Measurements from ENCODE around the gene ITPR2.
"Not testable (repeated sequence)": the region's sequence is repeated elsewhere in the genome, so short reads cannot be mapped to it uniquely, and the experiment has no call there.

ITPR2 gene
- 232 to 250 reads per million in 2 donors for total RNA-seq

DNA sequence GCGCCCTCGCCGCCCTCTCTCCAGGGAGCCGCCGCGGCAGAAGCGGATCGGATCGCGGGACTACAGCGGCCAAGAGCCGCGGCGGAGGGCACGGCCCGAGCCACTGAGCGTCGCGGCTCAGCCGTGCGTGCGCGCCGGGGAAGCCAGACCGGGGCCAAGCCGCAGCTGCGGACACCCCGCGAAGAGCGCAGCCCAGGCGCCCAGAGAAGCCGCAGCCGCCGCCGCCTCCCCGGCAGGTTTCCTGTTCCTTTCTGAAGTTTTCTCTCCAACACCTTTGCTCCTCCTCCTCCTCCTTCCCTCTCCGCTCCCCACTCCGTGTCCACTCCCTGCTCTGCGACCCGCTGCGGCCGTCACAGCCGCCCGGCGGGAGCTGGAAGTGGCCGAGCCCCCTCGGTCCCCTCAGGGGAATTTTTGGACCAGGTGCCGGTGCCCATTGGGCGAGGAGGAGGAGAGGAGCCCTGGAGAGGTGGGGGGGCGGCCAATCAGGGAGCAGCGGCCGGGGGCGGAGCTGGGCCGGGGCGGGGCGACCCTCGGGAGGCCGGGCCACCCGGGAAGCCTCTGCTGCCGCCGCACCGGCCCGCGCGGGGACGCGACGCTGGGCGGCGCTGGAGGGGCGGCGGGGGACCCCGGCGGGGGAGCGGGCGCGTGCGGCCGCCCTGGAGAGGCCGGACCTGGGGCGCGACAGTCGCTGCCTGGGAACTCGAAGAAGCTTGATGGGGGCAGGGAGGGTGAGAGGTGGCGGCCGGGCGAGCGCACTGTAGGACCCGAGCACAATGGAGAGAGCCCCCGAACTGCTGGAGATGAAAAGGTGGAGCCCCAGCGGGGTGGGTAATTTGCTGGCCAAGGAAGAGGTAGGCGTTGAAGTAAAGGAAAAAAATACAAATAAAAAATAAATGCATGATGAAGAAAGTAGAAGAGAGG, at the start of gene ITPR2:
Gene ITPR2 (minus strand): TSS at position 373 of the 921 bp plus-strand sequence. CDS start 413 bp downstream, outside the sequence.
- peak; percentile 87 for DNase-seq

DNA sequence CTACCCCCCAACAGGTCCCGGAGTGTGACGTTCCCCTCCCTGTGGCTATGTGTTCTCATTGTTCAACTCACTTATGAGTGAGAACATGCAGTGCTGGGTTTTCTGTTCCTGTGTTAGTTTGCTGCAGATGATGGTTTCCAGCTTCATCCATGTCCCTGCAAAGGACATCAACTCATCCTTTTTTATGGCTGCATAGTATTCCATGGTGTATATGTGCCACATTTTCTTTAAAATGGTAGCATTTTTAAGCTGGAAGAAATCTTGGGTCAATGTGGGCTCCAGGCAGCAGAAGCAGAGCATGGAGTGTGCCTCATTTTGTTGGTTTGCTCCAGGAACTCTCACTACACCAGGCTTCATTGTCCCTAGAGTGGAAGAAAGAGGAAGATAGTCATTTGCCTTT, 47.6 kb upstream of the ITPR2 start:
- DNase-seq: no peak

DNA sequence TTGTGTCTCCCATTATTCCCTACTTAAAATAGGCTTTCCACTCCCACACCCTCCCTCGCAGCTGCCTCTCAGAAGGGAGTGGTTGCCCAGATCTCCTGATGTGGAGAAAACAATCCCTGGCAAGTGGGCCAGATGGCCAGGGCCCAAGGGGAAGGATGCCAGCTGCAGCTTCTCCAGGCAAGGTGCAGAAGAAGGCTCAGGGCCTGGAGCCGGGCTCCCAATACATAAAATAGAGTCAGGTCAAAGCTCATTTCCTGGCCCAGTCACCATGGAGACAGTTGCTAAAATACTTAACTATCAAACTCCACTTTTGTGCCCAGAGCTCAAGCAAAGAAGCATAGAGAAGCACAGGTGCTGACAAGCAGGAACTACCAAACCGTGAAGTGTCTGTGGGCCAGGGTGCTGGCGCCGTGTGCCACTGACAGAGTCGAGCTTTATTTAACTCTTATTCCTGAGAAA, 45.7 kb upstream of the ITPR2 start:
- no peak for DNase-seq

DNA sequence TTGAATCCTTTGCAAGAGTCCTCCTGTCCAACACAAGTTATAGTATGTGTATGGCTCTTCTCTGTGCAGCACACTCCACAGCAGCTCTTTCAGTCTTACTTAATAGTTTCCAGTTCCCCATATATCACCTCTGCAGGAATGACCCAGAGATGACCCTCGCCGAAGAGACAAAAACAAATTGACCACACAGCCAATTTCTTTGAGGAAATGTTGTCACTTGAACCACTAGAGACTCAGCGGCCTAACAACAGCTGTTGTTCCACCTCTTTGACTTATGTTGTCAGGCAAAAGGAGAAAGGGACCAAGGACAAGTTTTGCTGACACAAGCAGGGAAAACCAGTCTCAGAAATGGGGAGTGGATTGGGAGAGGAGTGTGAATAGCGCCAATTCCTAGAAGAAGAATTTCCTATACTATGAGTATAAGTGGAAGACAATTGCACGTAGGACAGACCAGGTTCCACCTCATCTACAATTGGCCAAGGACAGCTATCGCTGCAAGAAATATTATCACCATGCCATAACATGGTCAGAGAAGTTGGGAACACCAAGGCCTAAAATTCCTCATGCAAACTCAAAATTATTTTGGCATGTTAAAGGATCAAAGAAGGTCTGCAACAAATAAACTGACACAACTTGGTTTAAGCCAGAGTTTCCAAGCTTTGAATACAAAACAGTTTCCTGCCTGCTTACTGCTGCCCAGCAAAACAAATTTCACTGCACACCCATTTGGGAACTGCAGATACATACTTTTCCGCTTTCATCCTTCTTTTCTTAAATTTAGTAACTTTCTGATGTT, 41.7 kb upstream of the ITPR2 start:
- no peak for DNase-seq

DNA sequence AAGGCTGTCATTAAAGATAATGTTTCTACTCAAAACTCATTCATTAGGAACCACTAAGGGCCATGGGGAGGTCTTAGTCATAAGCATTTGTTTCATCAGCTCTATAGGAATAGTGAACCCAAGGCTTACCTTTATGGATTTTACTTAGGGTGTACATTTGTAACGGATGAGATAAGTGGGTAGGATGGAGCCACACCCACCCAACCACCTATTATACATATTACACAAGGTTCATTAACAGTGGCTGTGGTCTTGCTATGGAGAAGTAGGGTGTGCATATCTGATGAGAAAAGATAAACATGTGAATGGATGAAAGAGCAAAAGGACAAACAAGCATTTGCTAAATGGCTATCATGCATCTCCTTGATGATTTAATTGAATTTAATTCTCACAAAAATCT, 39.6 kb upstream of the ITPR2 start:
- DNase-seq: no peak

DNA sequence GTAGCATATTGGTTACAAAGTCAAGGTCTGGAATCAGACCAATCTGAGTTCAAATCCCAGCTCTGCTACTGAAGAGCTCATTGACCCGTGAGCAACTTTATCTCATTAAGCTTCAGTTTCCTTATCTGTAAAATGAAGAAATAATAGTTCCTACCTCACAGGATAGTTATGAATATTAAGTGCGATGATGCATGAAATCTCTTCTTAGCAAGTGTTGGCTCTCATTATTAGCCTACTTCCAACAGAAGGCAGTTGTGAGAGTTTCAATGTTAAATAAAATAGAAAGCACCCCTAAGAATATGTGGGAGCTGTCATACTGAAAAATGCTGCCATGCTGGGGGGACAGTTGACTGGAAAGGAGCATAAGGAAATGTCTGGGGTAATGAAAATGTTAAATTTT, 39.0 kb upstream of the ITPR2 start:
- no peak for DNase-seq

DNA sequence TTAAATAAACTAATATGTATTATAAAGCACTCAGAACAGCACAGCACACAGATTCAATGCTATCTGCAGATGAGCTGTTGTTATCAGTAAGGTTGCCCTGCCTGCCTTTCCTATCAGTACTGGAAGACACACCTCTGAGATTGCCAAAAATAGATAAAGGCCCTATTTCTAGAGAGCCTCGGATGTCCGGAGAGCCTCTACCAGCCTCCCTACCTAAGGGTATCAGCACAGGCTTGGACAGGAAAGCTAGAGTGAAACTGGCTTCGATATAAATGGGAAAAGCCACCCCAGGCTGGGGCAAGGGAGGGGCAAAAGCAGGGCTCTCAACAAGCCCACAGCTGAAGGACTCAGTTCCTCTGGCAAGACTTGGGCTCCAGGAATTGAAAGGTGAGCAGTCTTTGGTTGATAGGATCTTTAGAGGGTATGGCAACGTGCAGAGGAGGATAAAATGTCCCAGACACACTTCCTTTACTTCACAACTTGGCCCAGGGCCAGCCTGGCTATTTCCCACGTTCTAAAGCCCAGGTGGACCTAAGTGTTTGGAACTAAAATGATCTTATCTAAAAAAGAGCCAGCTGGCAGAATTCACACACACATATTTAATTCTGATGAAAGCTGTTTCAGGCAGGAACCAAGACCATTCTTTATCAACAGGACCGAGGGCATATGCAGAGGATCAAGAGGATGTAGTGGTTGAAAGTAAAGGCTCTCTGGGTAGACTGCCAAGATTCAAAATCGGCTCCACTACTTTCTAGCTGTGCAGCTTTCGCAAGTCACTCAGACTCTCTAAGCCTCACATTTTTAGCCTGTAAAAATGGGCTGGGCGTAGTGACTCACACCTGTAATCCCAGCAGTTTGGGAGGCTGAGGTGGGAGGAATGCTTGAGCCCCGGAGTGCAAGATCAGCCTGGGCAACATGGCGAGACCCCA, 37.8 kb upstream of the ITPR2 start:
- DNase-seq: no peak

DNA sequence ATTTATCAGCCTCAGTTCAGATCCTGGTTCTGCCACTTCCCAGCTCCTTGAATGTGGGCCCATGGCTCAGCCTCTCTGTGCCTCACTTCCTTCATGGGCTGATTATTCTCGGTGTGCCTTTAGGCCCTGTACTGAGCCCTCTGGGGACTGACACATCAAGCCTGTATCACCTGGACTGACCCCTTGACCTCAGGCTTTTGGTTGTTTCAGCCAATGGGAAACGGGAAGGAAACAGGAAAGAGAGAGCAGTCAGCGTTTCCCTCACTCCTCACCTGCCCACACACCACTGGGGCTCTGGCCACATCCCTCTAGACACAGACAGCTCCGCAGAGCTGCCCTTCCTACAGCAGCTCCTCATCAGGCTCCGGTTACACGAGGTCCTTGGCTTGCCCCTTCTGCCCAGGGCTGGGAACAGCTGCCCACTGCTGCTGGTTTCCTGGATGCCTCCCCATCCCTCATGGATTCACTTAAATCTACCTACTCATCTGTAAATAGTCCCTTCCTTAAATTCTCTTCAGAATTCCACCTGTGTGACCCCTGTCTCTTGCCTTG, 37.0 kb upstream of the ITPR2 start:
- DNase-seq: no peak

DNA sequence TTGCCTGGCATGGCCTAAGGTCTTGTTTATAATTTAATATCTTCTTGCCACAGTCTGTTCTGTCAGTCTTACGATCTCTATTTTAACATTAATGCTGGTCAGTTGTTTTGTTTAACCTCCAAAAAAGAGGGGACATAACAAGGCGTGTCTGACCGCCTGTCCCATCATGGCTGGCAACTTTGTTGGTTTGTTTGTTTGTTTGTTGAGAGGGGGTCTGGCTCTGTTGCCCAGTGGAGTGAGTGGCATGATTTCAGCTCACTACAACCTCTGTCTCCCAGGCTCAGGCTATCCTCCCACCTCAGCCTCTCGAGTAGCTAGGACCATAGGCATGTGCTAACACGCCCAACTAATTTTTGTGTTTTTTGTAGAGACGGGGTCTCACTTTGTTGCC, 36.1 kb upstream of the ITPR2 start:
- no peak for DNase-seq

DNA sequence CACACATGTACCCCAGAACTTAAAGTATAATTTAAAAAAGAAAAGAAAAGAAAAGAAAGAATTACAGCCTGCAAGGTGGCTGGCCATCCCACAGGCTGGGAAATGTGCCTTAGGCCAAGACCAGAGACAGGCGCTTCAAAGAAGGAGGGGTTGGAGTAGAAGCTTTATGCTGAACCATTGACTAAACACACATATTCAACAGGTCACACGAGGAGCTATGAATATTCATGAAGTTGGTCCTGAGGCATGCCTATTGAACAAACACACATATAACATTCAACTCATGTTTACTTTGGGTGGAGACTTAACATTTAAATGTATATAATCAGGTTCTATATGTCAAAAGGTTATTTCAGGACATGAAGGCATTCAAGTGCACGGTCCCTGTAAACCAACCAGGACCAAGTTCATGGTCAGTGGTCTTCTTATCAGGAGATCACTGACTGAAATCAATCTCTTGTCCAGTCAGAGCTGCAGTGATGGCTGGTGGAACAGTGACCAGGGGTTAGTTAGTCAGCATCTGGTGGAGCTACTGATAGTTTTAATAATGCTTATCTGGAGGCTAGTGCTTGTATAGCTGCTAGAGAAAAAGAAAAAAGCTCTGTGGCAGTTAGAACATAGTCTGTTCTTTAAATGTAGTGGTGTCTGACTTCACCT, 35.6 kb upstream of the ITPR2 start:
- no peak for DNase-seq

DNA sequence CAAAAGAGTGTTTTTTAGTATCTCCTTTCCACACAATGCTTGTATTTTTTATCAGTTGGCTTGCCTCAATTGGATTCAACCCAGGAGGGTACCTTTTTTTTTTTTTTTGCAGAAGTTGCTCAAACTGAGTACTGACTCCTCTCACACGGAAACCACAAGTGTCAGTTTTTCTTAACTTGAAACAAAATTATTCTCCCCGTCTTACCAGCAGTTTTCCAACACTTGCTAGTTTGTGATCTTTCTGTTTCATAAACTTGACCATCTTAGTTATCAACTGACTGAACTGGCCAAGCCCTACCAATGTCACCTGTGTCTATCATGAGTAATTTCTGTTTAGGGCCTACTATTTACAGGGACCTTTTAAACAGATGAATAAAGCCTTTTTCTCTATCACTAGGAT, 34.1 kb upstream of the ITPR2 start:
- DNase-seq: no peak

DNA sequence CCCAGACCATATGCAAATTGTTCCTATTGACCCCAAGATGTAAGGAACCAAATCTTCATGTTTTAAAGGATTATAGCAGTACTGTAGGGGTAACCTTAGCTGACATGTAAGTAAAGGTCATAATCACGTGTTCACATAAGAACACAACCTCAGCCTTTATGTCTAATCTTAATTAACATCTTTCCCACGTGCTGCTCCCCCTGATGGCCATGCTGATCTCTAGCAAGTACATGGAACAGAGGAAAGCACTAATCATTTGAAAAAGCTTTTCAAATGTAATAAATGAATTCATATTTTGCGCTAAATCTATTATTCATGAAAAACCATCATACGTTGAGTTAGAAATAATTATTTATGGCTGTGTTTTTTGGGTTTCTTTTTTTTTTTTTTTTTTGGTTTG, 30.5 kb upstream of the ITPR2 start:
- DNase-seq: no peak

DNA sequence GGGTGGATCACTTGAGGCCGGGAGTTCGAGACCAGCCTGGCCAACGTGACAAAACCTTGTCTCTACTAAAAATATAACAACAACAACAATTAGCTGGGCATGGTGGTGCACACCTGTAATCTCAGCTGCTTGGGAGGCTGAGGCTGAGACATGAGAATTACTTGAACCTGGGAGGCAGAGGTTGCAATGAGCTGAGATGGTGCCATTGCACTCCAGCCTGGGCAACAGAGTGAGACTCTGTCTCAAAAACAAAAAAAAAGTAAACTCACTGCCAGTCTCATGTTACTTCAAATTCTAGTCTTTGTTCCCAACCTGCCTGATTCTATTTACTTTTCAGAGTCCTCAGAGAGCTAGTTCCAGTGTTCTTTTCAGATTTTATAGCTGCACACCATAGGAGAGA, 29.8 kb upstream of the ITPR2 start:
- not testable (repeated sequence) for DNase-seq

DNA sequence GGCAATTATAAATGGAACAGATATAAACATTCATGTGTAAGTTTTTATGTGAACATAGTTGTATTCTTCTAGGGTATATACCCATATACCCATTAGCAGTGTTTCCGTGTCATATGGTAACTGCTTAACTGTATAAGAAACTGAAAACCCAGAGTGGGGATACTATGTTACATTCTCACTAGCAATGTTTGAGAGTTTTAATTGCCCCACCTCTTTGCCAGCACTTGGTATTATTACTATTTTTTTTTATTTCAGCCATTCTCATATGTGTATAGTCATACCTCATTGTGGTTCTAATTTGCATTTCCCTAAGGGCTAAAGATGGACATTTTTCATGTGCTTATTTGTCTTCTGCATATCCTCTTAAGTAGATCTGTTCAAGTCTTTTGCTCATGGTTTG, 28.7 kb upstream of the ITPR2 start:
- DNase-seq: no peak

DNA sequence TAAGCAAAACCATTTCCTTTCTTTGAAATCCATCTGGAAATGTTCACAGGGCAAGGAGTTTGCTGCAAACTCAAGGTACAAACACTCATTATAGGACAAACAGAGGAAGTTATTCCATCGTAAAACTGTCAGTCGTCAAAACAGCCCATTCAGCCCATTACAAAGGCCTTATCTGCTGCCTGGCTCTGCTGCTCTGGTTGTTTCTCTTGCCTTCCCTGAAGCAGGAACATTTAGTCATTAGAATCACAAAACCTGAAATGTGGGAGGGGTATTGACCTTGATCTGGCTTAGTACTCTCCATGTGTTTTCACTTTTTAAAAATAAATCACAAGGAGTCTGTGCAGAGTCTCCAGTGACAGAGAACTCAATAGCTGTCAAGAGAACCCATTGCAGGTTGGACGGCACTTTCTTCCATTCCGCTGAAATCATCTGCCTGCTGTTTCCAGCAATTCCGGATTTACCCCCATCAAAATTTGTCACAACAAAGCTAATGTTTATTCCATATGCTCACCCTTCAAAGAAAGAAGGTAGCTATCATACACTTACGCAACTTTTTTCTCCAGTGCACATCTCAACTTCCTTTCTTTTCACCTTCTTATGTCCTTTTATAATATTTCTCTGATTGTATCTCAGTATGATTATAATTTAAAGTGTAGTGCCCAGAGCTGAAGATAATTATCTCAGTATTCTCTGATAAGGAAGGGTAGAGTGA, 24.6 kb upstream of the ITPR2 start:
- DNase-seq: no peak

DNA sequence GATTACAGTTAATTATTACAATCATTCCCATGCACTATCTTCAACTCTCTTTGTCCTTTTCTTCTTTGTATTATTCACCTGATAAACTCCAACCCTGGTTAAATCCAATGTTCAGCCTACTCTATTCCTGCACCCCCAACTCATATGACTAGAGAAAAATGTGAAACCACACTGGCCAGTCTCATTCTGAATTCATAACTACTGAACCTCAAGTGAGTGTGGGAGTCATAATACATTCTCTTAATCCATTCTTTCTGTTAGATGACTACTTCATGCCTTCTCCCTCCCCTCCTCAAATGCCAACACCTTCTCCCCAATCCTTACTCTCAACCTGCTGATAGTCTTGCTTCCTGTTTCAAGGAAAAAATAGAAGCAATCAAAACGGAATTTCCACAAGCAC, 22.3 kb upstream of the ITPR2 start:
- no peak for DNase-seq

DNA sequence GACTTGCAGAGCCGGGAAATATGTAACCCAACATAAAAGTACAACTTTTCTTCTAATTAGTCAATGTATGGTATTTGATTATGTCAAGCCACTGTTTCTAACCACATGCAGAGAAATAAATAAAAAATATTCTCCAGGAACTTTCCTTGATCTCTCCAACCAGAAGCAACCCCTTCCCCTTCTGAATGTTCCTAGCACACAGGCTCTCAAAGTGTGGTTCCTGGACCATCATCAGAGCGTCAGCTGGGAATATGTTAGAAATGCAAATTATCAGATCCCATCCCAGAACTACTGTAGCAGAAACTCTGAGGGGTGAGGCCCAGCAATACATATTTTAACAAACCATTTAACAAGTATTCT, 21.0 kb upstream of the ITPR2 start:
- DNase-seq: no peak

DNA sequence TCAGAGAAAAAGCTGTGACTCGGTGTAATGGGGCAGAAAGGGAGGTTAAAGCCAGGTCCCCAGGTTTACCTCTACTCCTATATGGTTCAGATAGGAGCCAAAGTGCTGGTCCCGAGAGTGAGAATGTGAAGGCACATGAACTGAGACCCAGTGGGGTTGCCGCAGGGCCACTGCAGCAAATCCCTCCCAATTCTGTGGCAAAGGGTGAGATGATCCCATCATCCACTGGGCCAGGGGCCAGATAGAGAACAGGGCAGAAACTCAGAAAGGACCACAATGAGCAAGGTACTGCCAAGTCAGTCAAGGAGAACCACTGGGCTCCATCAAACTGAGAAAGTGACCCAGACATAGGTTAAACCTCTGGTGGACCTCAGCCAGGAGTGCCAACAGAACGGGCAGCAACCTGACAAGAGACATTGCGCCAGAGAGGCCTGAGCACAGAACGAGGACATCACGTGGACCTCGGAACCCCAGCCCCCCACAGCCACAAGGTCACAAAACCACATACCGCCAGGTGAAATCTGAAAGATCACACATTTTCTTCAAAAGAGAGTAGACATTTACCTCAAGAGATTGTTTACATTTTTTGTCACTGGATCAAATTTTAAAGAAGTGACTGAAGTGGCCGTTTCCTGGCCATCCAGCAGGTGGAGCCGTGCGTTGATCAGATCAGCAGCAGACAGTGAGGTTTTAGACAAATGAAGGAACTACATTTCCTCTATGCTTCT, 20.5 kb upstream of the ITPR2 start:
- no peak for DNase-seq

DNA sequence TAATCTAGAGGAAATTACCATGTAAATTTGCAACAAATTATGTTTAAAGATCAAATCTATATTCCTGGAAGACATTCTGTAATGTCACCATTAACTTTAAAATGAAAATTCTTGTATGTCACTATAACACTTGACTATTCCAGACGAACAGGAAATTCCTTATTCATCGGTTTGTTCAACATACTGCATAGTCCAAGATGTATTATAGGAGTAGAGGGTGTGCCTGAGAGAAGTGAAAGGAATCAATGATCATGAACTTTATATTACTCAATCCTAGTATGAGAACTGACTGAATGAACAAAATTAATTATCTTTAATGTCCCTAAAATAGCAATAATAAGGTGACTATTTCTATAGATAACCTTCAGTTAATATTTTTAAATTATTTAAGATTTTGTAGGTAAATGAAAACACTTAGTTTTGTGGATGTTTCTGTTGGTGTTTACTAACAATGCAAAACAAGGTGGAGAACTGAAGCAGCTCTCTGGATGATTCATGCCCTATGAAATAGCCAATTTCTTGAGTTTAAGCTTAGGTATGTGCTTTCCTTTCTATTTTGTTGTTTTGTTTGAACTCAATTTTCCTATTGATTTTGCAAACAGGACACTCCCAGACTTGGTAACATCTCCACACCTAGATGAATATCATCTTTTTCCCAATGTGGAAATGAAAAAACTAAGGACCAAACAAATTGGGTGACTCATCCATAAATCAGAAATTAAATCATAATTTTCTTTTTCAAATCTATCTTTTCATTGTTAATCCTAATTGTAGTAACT, 18.2 kb upstream of the ITPR2 start:
- no peak for DNase-seq

All from activated gamma-delta T cell (primary cell).